ENCODE data around the gene SDK1. TPM values are rescaled to one million over a fixed set of nuclear protein-coding genes. Genes with fewer than 3 reads are reported as not detected.

SDK1 gene
- total RNA-seq, 3 donors from 2014 or later (not counting 1 experiment from before 2014, with no cell fraction given): 0.05 to 0.11 TPM; not detected in 1

DNA sequence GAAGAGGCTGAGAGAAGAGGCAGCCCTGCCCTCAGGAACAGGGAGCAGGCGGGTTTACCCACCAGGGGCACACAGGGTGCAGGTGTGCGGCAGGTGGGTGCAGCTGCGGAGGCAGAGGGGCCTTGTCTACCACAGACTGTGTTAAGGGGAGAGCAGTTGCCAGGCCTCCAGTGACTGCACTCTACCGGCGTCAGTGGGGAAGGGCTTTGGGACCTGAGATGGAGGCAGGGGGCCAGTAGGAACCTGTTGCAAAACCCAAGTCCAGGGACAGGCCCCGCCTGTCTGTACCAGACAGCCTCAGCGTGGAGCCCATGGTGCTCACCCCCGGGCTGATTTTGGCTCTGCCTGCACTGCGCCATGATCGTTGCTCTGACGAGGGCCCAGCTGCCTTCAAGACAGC, 873.4 kb downstream of the SDK1 start:
- no peak overlapping the region for H3K4me3 Mint-ChIP-seq
- no peaks in the 10 kb centered on the region for H3K4me1 Mint-ChIP-seq
- H3K4me3 ChIP-seq (ENCODE audit: low read length): no peak overlapping the region
- no peaks in the 10 kb centered on the region for H3K9me3 Mint-ChIP-seq
- ATAC-seq: no peak
- H3K4me1 ChIP-seq (ENCODE audit: control insufficient read depth, insufficient read depth, low read length): no peaks in the 10 kb centered on the region
- no peaks in the 10 kb centered on the region for H3K27me3 ChIP-seq (ENCODE audit: control insufficient read depth, insufficient read depth, low read length)
- H3K27ac ChIP-seq (ENCODE audit: low read length): no peak overlapping the region
- H3K27me3 Mint-ChIP-seq (ENCODE audit: low read depth in 2 of 2): no peaks in the 10 kb centered on the region
- intact Hi-C loops (cut with micrococcal nuclease): no loop called here
- H3K36me3 ChIP-seq (ENCODE audit: control insufficient read depth, insufficient read depth, low read length): no peaks in the 10 kb centered on the region
- no peak for DNase-seq
- no peaks in the 10 kb centered on the region for H3K9me3 ChIP-seq (ENCODE audit: control insufficient read depth, insufficient read depth, low read length)
- H3K27ac Mint-ChIP-seq: no peak overlapping the region
- WGBS (ENCODE audit: insufficient coverage): 96% methylated on average over 11 of the region's 11 CpGs
- no peaks in the 10 kb centered on the region for H3K36me3 Mint-ChIP-seq
- TF ChIP-seq, protein P1, sequence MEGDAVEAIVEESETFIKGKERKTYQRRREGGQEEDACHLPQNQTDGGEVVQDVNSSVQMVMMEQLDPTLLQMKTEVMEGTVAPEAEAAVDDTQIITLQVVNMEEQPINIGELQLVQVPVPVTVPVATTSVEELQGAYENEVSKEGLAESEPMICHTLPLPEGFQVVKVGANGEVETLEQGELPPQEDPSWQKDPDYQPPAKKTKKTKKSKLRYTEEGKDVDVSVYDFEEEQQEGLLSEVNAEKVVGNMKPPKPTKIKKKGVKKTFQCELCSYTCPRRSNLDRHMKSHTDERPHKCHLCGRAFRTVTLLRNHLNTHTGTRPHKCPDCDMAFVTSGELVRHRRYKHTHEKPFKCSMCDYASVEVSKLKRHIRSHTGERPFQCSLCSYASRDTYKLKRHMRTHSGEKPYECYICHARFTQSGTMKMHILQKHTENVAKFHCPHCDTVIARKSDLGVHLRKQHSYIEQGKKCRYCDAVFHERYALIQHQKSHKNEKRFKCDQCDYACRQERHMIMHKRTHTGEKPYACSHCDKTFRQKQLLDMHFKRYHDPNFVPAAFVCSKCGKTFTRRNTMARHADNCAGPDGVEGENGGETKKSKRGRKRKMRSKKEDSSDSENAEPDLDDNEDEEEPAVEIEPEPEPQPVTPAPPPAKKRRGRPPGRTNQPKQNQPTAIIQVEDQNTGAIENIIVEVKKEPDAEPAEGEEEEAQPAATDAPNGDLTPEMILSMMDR (IDR thresholded peaks at IDR 0.05): no peak

DNA sequence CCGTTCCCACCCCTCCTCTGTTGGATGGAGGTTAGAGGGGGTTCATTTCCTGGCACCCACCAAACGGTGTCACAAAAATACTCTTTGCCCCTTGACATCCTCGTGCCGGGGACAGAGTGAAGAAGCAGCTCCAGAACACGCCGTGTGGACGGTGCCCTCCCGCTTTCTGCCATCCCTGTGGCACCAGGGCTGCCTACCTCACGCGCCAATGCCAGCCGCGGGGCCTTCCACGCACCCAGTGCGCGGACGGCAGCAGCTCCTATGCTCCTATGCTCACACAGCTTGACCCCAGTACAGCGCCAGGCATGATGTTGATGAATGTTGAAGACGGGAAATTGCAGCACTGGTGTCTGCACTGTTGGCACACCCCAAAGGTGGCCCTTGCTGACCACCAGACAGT, 873.8 kb downstream of the SDK1 start:
- Mint-ChIP-seq H3K4me3 (no peak overlapping the region), H3K9me3 (no peaks in the 10 kb centered on the region), H3K36me3 (no peaks in the 10 kb centered on the region), H3K4me1 (no peaks in the 10 kb centered on the region), H3K27me3 (ENCODE audit: low read depth in 2 of 2) (no peaks in the 10 kb centered on the region), H3K27ac (no peak overlapping the region)
- Histone ChIP-seq H3K27me3 (ENCODE audit: control insufficient read depth, insufficient read depth, low read length) (no peaks in the 10 kb centered on the region), H3K4me1 (ENCODE audit: control insufficient read depth, insufficient read depth, low read length) (no peaks in the 10 kb centered on the region), H3K36me3 (ENCODE audit: control insufficient read depth, insufficient read depth, low read length) (no peaks in the 10 kb centered on the region), H3K9me3 (ENCODE audit: control insufficient read depth, insufficient read depth, low read length) (no peaks in the 10 kb centered on the region), H3K4me3 (ENCODE audit: low read length) (no peak overlapping the region), H3K27ac (ENCODE audit: low read length) (no peak overlapping the region)
- DNase-seq: no peak
- no peak for ATAC-seq
- 96% methylated on average over 18 of the region's 18 CpGs for WGBS (ENCODE audit: insufficient coverage)
- intact Hi-C loops (cut with micrococcal nuclease): no loop called here
- TF ChIP-seq, protein P1 (IDR thresholded peaks at IDR 0.05): no peak

DNA sequence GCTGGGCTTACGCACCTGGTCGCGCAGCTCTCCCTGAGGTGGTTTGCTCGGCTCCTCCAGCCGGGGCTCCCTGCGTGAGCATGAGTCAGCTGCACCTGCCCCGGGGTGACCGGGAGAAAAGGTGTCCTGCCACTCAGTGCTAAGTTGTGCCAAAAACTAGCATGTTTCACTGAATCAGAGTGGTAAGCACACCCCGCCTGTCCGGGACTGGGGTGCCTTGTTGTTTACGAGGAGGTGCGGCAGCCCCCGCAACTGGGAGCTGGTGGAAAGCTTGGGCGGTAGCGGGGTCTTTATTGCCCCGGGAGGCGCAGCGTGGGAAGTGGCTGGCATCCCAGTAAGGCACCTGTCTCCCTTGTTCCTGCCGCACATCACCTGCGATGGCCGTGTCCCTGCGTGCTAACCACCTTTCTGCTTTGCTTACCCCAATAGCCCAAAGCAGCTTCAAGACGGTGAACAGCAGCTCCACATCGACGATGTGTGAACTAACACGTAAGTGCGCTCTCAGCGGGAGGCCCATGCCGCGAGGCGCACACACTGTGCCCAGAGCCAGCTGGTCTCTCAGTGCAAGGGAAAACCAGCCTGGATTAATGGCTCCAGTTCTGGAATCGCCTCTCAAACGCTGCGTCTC, 874.4 kb downstream of the SDK1 start:
- H3K4me3 ChIP-seq (ENCODE audit: low read length): no peak overlapping the region
- TF ChIP-seq, protein P1 (IDR thresholded peaks at IDR 0.05): no peak
- no peaks in the 10 kb centered on the region for H3K9me3 Mint-ChIP-seq
- no peaks in the 10 kb centered on the region for H3K36me3 ChIP-seq (ENCODE audit: control insufficient read depth, insufficient read depth, low read length)
- DNase-seq (no peak), ATAC-seq (no peak)
- H3K9me3 ChIP-seq (ENCODE audit: control insufficient read depth, insufficient read depth, low read length): no peaks in the 10 kb centered on the region
- no peaks in the 10 kb centered on the region for H3K4me1 ChIP-seq (ENCODE audit: control insufficient read depth, insufficient read depth, low read length)
- no peaks in the 10 kb centered on the region for H3K27me3 ChIP-seq (ENCODE audit: control insufficient read depth, insufficient read depth, low read length)
- intact Hi-C loops (cut with micrococcal nuclease): no loop called here
- H3K4me1 Mint-ChIP-seq: no peaks in the 10 kb centered on the region
- H3K27ac ChIP-seq (ENCODE audit: low read length): no peak overlapping the region
- no peaks in the 10 kb centered on the region for H3K27me3 Mint-ChIP-seq (ENCODE audit: low read depth in 2 of 2)
- H3K4me3 Mint-ChIP-seq: no peak overlapping the region
- WGBS (ENCODE audit: insufficient coverage): 94% methylated on average over 31 of the region's 34 CpGs
- no peaks in the 10 kb centered on the region for H3K36me3 Mint-ChIP-seq
- no peak overlapping the region for H3K27ac Mint-ChIP-seq

DNA sequence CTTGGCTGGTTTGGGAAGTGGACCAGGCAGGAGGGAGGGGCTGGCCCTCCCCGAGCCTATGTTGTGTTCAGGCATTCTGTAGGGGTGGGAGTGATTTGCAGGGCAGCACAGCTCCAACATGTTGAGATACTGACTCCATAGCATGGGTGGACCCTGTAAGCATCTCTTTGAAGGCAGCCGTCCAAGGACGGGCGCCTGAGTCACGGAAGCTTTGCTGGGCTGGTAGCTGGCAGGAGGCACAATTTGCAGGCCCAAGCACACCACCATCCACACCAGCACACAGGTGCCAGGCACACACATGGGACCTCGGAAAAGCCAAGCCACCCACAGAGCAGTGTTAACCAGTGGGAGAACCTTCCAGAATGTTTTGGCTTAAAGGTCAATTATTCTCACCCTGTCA, 875.9 kb downstream of the SDK1 start:
- ATAC-seq (no peak), DNase-seq (no peak)
- no peaks in the 10 kb centered on the region for H3K36me3 Mint-ChIP-seq
- intact Hi-C loops (cut with micrococcal nuclease): no loop called here
- H3K27ac Mint-ChIP-seq: no peak overlapping the region
- H3K36me3 ChIP-seq (ENCODE audit: control insufficient read depth, insufficient read depth, low read length): no peaks in the 10 kb centered on the region
- no peaks in the 10 kb centered on the region for H3K9me3 Mint-ChIP-seq
- H3K9me3 ChIP-seq (ENCODE audit: control insufficient read depth, insufficient read depth, low read length): no peaks in the 10 kb centered on the region
- no peaks in the 10 kb centered on the region for H3K4me1 ChIP-seq (ENCODE audit: control insufficient read depth, insufficient read depth, low read length)
- WGBS (ENCODE audit: insufficient coverage): 92% methylated on average over 6 of the region's 6 CpGs
- TF ChIP-seq, protein P1 (IDR thresholded peaks at IDR 0.05): no peak
- H3K27ac ChIP-seq (ENCODE audit: low read length): no peak overlapping the region
- H3K4me3 ChIP-seq (ENCODE audit: low read length): no peak overlapping the region
- H3K27me3 ChIP-seq (ENCODE audit: control insufficient read depth, insufficient read depth, low read length): no peaks in the 10 kb centered on the region
- H3K4me3 Mint-ChIP-seq: no peak overlapping the region
- H3K27me3 Mint-ChIP-seq (ENCODE audit: low read depth in 2 of 2): no peaks in the 10 kb centered on the region
- H3K4me1 Mint-ChIP-seq: no peaks in the 10 kb centered on the region
